Measurements from ENCODE around the gene CPLANE2. TPM values are rescaled to one million over a fixed set of nuclear protein-coding genes. Genes with fewer than 3 reads are reported as not detected.

CPLANE2 gene
- total RNA-seq, 1 donor from 2014 or later, result 12.3 TPM

GRCh38 chr1:16210581-16210980 lies 26.4 kb downstream of the CPLANE2 start:
- no peaks in the 10 kb centered on the region for H3K9me3 Mint-ChIP-seq (ENCODE audit: low read depth)
- no peak for TF ChIP-seq CTCF (IDR thresholded peaks at IDR 0.05)
- no peak overlapping the region for H3K4me3 Mint-ChIP-seq (ENCODE audit: unreplicated experiment)
- DNase-seq (ENCODE audit: low spot score), result no peak
- H3K27ac Mint-ChIP-seq (ENCODE audit: unreplicated experiment), result peak overlapping the region; percentile 71
- H3K27me3 Mint-ChIP-seq (ENCODE audit: low read depth), result no peaks in the 10 kb centered on the region
- H3K4me1 Mint-ChIP-seq (ENCODE audit: low read depth), result peaks cover 12% of the 10 kb centered on the region
- no peaks in the 10 kb centered on the region for H3K36me3 Mint-ChIP-seq (ENCODE audit: low read depth)

- peak overlapping the region; percentile 71 for H3K27ac Mint-ChIP-seq (ENCODE audit: unreplicated experiment)
- TF ChIP-seq CTCF (IDR thresholded peaks at IDR 0.05), result no peak
- peak overlapping the region; percentile 46 for H3K4me3 Mint-ChIP-seq (ENCODE audit: unreplicated experiment)
- DNase-seq (ENCODE audit: low spot score), result no peak
- no peaks in the 10 kb centered on the region for H3K36me3 Mint-ChIP-seq (ENCODE audit: low read depth)
- H3K4me1 Mint-ChIP-seq (ENCODE audit: low read depth), result peaks cover 12% of the 10 kb centered on the region
- no peaks in the 10 kb centered on the region for H3K9me3 Mint-ChIP-seq (ENCODE audit: low read depth)
- H3K27me3 Mint-ChIP-seq (ENCODE audit: low read depth), result no peaks in the 10 kb centered on the region
Observed at GRCh38 chr1:16209847-16210407, 27.1 kb downstream of the CPLANE2 start.

- Mint-ChIP-seq H3K27ac (ENCODE audit: unreplicated experiment) (peak overlapping the region; percentile 6), H3K4me3 (ENCODE audit: unreplicated experiment) (peak overlapping the region; percentile 46), H3K36me3 (ENCODE audit: low read depth) (no peaks in the 10 kb centered on the region), H3K4me1 (ENCODE audit: low read depth) (peaks cover 12% of the 10 kb centered on the region), H3K9me3 (ENCODE audit: low read depth) (no peaks in the 10 kb centered on the region), H3K27me3 (ENCODE audit: low read depth) (no peaks in the 10 kb centered on the region)
- no peak for TF ChIP-seq CTCF (IDR thresholded peaks at IDR 0.05)
- DNase-seq (ENCODE audit: low spot score), result no peak
Observed at GRCh38 chr1:16209132-16209846, 27.7 kb downstream of the CPLANE2 start.

- no peak overlapping the region for H3K27ac Mint-ChIP-seq (ENCODE audit: unreplicated experiment)
- no peak for DNase-seq (ENCODE audit: low spot score)
- no peak for TF ChIP-seq CTCF (IDR thresholded peaks at IDR 0.05)
- peaks cover 3% of the 10 kb centered on the region for H3K36me3 Mint-ChIP-seq (ENCODE audit: low read depth)
- H3K4me1 Mint-ChIP-seq (ENCODE audit: low read depth), result peaks cover 12% of the 10 kb centered on the region
- H3K4me3 Mint-ChIP-seq (ENCODE audit: unreplicated experiment), result no peak overlapping the region
- H3K27me3 Mint-ChIP-seq (ENCODE audit: low read depth), result no peaks in the 10 kb centered on the region
- no peaks in the 10 kb centered on the region for H3K9me3 Mint-ChIP-seq (ENCODE audit: low read depth)
Observed at GRCh38 chr1:16208270-16208987, 28.6 kb downstream of the CPLANE2 start.

All from chondrocyte (in vitro differentiated cells).